ENCODE results near the gene RNF10.
"Not testable (repeated sequence)": the region's sequence is repeated elsewhere in the genome, so short reads cannot be mapped to it uniquely, and the experiment has no call there.

Gene RNF10

DNA sequence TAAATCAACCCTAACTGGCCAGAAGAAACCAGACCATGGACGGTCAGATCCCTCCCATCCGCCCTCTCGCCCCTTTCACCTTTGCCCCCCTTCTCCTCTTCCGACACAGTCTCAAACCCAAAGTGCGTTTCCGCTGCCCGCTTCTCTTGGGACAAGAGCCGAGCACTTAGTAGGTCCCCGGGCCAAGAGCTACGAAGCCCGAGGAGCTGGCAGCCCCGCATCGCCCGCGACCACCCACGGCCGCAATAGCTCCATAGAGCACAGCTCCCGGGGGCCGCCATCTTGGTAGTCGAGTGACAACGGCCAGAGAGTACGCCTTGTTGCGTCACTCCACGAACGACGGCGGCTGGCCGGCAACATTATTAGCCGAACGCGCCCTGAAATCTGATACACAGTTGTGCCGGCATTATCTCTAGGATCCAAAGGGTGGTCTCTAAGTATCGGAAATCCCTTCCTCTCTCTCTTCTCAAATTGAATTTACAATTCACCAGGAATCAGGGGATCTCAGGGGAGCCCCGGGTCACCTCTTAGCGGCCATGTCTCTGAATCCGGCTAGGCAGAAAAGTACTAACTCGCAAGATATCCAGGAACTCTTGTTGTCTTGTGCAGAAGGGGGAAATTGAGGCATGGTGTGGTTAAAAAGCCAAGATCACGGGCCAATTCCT is 5.2 kb upstream of the RNF10 start, which contains the start of gene COQ5:
Gene COQ5, minus strand, starts transcription at position 298 of the 665 bp plus-strand sequence. Its CDS starts 17 bp downstream, at position 281.
- peak; percentile 72 for DNase-seq (ENCODE audit: low read depth)

GRCh38 chr12:120529641-120530417 is 4.3 kb upstream of the RNF10 start:
- DNase-seq (ENCODE audit: low read depth) = no peak

- DNase-seq (ENCODE audit: low read depth) = not testable (repeated sequence)
Measured at GRCh38 chr12:120530418-120530761, 3.8 kb upstream of the RNF10 start.

DNA sequence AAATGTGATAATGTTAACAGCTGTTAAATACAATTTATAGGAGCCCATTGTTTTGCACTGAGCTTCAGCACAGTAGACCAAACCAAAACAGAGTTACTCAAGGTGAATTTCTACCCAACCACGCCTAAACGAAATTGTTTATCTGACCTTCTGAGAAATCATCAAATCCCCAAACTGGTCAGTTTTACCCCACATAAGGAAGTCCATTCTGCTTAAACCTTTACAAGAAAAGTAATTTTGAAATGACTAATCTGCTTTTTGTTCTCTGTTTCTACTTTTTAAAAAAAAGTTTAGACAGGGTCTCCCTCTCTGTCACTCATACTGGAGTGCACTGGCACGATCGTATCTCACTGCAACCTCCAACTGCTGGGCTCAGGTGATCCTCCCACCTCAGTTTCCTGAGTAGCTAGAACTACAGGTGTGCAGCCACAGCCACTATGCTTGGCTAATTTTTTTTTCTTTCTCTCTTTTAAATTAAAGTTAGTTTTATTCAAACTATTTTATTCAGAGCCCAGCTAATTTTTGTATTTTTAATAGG is 1.4 kb upstream of the RNF10 start:
- DNase-seq (ENCODE audit: low read depth) = no peak

- peak; percentile 5 for DNase-seq (ENCODE audit: low read depth)
Measured at GRCh38 chr12:120534703-120535655, 823 bp downstream of the RNF10 start.

DNA sequence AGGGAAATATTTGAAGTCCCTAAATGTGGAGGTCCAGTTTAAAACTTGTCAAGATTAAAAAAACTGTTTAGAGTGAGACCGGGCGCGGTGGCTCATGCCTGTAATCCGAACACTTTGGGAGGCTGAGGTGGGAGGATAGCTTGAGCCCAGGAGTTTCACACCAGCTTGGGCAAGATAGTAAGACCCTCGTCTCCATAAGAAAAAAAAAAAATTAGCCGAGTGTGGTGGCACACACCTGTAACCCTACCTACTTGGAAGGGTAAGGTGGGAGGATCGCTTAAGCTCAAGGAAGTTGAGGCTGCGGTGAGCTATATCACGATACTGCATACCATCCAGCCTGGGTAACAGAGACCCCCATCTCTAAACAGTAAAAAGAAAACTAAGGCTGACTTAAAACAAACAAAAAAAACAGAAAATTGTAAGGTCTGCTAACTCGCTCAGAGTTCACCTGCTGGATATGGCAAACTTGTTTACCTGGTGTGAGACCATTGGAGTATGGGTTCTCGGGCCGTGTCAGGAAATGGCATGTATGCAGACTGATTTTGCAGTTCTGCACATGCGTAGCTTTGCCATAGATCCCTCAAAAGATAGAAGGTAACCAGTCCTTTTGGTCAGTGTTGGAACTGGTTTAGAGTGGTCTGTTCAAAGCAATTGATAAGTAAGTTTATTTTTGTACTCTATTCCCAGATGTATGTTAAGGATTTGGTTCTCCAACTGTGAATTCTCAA is 2.1 kb downstream of the RNF10 start:
- DNase-seq (ENCODE audit: low read depth) = peak; percentile 4

DNA sequence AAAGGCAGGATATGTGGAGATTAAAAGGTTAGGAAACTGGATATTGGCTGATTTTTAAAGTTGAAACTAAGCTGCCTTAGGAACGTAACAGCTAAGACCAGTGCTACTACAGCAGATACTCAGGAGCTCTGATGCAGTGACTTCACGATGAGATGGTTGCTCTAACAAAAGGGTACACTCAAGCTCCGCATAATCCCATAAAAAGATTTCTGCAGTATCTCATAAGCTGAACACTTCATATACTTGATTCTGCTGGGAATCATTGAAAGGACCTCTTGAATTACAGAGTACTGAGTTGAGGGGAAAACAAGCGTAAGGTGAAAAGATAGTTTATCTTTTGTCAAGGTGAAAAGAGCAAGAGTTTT is 3.7 kb downstream of the RNF10 start:
- DNase-seq (ENCODE audit: low read depth) = no peak

DNA sequence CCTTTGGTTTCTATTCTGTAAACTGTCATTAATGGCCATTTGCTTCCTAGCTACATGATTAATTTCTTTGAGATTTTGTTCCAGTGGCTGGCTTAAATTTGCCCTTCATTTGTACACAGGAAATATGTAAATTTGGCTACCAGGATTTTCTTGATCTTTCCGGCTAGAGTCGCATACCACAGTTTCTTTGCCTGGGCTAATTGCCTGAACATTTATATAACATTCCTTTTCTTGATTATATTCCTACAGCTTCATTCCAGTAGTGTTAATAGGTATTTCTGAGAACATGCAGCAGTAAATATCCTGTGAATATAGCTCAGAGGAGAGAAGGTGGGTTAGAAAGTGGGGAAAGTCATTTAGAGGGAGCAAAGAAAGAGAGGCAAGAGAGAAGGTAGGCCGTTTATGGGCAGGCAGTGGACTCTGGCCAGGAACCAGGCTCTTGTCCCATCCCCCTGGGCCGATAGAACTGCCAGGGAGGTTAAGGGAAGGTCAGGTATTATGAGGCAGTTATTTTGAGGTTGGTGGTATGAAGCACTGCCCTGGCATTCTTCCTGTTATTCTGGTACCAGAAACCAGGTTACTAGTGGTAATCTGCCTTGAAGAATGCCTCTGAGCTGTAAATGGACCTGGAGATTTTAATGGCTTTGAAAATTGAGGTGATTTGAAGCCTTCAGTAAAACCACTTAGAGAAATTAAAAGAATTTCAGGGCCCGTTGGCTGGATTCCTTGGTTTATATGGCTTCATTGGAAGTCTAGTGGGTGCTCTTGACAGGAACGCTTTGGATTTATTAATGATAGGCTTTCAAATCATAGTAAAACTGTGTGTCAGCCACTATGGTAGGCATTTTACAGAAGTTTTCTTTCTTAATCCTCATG is 4.4 kb downstream of the RNF10 start:
- DNase-seq (ENCODE audit: low read depth) = no peak

GRCh38 chr12:120539303-120539702 is 5.1 kb downstream of the RNF10 start:
- no peak for DNase-seq (ENCODE audit: low read depth)

DNA sequence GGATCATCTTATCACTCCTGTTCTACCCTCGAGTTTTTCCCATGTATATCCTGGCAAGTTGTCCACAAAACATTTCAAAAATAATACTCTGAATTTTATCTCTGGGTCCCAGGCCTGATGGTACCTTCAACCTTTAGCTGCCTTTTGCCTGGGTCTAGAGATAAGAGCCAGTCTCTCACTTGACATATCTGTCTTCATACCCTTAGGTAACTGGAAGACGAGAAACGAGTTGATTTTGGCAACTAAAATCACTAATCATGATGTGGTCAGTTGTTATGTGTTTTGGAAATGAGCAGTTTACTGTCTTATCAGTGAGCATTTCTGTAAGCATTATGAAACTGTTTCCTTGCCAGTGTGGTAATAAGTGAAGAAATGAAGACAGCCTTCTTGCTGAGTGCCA is 6.3 kb downstream of the RNF10 start:
- no peak for DNase-seq (ENCODE audit: low read depth)

GRCh38 chr12:120542166-120542565 is 8.0 kb downstream of the RNF10 start:
- no peak for DNase-seq (ENCODE audit: low read depth)

GRCh38 chr12:120544691-120545090 is 10.5 kb downstream of the RNF10 start:
- no peak for DNase-seq (ENCODE audit: low read depth)

GRCh38 chr12:120546050-120546386 is 11.9 kb downstream of the RNF10 start:
- DNase-seq (ENCODE audit: low read depth) = no peak

DNA sequence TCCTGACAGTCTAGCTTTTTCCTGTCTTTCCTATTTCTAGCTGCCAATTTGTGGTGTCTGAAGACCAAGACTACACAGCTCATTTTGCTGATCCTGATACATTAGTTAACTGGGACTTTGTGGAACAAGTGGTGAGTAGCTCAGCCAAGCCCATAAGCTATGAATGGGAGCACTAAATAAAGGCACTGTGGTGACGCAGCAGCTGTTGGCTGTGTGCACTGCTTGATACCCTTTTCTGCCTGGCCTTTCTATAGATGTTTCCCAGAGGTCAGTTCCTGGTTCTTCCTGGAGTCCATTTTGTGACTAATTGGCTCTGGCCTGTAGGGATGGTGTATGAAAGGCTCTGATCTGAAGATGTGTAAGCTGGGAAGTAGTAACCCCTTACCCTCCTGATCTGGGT is 20.5 kb downstream of the RNF10 start:
- DNase-seq (ENCODE audit: low read depth) = no peak

- DNase-seq (ENCODE audit: low read depth) = no peak
Measured at GRCh38 chr12:120557589-120557988, 23.4 kb downstream of the RNF10 start.

DNA sequence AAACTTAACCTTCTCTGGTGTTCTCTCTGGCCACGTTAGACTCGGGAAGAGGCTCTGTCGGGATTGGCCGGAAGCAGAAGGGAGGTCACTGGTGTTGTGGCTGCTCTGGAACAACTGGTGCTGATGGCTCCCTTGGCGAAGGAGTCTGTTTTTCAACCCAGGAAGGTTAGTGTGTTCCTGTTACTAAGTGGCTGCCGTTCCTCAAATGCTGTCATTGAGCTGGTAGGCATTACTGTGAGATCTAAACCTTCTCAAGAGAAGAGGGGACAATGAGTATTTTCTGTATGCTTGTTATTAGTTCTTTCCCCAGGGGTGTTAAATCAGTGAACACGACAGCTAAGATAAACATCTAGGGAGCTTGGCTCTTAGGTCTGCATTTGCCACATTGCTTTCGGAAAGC is 28.8 kb downstream of the RNF10 start:
- DNase-seq (ENCODE audit: low read depth) = no peak

DNA sequence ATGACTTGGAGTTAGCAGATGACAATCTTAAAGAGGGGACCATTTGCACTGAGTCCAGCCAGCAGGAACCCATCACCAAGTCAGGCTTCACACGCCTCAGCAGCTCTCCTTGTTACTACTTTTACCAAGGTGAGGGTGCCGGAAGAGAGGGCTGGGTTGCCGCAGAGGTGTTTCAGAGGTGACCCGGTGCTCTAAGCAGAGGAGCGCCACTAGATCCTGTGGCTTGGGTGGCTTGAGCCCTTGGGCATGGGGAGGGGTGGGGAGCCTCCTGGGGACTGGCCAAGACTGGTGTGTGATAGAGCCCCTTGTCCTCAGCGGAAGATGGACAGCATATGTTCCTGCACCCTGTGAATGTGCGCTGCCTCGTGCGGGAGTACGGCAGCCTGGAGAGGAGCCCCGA is 29.3 kb downstream of the RNF10 start:
- no peak for DNase-seq (ENCODE audit: low read depth)

DNA sequence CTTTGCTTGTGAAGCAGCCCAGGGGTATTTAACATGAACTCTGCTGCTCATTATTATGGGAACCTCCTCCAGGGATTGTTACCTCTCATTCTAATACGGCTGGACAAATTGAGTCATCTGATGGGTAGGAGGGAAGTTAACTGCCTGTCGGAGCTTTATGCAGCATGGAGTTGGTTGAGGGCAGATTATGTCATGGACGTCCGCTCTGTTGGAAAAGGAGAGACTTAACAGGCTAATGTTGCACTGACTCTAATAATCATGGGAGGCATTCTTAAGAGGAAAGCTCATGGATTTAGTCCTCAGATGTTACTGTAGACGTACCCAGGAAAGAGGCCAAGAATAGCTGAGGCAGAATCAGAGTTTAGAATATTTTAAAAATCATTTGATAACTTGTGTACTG is 37.1 kb downstream of the RNF10 start:
- DNase-seq (ENCODE audit: low read depth) = no peak

GRCh38 chr12:120573560-120573959 is 39.4 kb downstream of the RNF10 start:
- no peak for DNase-seq (ENCODE audit: low read depth)

DNA sequence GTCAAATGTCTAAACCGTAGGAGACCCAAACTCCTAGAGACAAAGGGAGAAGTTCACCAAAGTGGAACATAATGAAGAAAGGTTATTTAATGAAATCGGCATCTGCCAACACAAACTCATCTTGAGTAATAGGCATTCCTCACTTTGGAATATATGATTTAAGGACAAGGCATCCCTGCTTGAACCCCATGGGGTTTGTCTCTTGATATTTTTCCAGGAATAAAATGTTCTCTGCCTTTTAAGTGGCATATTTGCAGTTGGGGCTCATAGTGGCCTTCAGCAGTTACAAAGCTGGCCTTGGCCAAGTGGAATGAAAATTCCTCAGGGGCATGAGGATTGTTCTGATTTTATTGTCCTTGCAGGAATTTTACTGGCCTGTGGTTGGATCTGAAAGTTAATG is 40.0 kb downstream of the RNF10 start:
- no peak for DNase-seq (ENCODE audit: low read depth)

DNA sequence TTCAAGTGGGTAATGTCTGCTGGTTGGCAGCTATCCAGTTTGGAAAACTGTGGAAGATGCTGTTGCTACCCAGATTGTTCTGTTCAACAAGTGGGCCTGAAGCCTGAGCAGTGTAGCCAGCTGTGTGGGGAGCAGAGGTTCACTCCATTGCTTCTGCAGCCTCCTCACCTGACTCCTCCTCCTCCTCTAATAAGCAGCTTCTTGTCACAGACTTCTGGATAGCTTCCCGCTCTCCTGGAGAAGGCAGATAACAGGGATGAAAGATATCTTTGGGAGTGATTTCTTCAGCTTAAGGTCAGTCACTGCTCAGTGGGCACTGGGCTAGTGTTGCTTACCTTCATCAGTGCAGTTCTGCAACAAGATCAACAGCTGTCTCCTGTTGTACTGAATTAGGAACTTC is 45.0 kb downstream of the RNF10 start:
- no peak for DNase-seq (ENCODE audit: low read depth)

Data from stimulated activated CD8-positive, alpha-beta memory T cell treated with anti-CD3 and anti-CD28 coated beads, Interleukin-15, amount 100 ng/mL, for 1 hour (primary cell).